HUES64 (cell line): ENCODE data around the gene PANK4. TPM values are rescaled to one million over a fixed set of nuclear protein-coding genes. Genes with fewer than 3 reads are reported as not detected.
A peak's percentile ranks its signal among the peaks of the same experiment; 100 is the strongest.
"Not testable (repeated sequence)": the region's sequence is repeated elsewhere in the genome, so short reads cannot be mapped to it uniquely, and the experiment has no call there.

Experiments
- H3K27ac ChIP-seq: 2 replicates; pipeline ENCODE4 v1.7.0; 2013; ENCODE audit warnings: low read depth, low read length, inconsistent platforms
- H3K27me3 ChIP-seq: 2 replicates; pipeline ENCODE4 v1.6.1; 2013; ENCODE audit warnings: mild to moderate bottlenecking, low read length; ENCODE audit not compliant: insufficient read depth
- H3K36me3 ChIP-seq: 2 replicates; pipeline ENCODE4 v1.6.1; 2013; ENCODE audit warnings: mild to moderate bottlenecking, low read length; ENCODE audit not compliant: insufficient read depth
- H3K4me1 ChIP-seq: 2 replicates; pipeline ENCODE4 v1.6.1; 2013; ENCODE audit warnings: mild to moderate bottlenecking, low read length, moderate library complexity; ENCODE audit not compliant: insufficient read depth
- H3K4me3 ChIP-seq: 2 replicates; pipeline ENCODE4 v1.5.1; 2013; ENCODE audit warnings: mild to moderate bottlenecking, low read length, moderate library complexity
- H3K9ac ChIP-seq: 2 replicates; pipeline ENCODE4 v1.6.1; 2013; ENCODE audit warnings: mild to moderate bottlenecking, low read depth, low read length
- H3K9me3 ChIP-seq: 2 replicates; pipeline ENCODE4 v1.6.1; 2013; ENCODE audit warnings: low read depth, low read length; ENCODE audit not compliant: insufficient read depth
- WGBS: fragments of 150-250, 120-280 bp; methylation state at CpG from one replicate; pipeline ENCODE4 v1.1.7; 2013; ENCODE audit warnings: missing lambda C conversion rate; 5-methylcytosine and 5-hydroxymethylcytosine counted together
- polyA plus RNA-seq, 2 experiments: library from polyadenylated mRNA; stranded (reverse); fragments of 50-300 nt; gene quantifications; one replicate each; pipeline ENCODE4 v1.2.3, GENCODE V29; 2013

The PANK4 gene
- polyA plus RNA-seq (2013, experiment 1 of 2), result 16.4 TPM
- 16.7 TPM for polyA plus RNA-seq (2013, experiment 2 of 2)

GRCh38 chr1:2525920-2526823, at the start of gene PANK4:
PANK4 (minus strand) TSS chr1:2526596; CDS start chr1:2526587, 9 bp downstream.
- Histone ChIP-seq H3K36me3 (peaks cover 4% of the 10 kb centered on the region; the same call in 1 of the 2 replicates), H3K27me3 (peaks cover 46% of the 10 kb centered on the region), H3K9ac (peak within 1 kb of the TSS; percentile 84), H3K4me1 (0 out of 2 replicates have a peak, but pooled peaks cover 10% of the 10 kb centered on the region), H3K27ac (peak within 1 kb of the TSS; percentile 80; the same call in 1 of the 2 replicates), H3K9me3 (no peaks in the 10 kb centered on the region), H3K4me3 (peak within 1 kb of the TSS; percentile 97)
- under 1% methylated on average over 107 of the region's 107 CpGs for WGBS

- H3K9ac ChIP-seq, result no peak overlapping the region
- H3K4me1 ChIP-seq, result no peaks in the 10 kb centered on the region
- 0 out of 2 replicates have a peak, but pooled peaks cover 5% of the 10 kb centered on the region for H3K9me3 ChIP-seq
- no peak overlapping the region for H3K4me3 ChIP-seq
- H3K27me3 ChIP-seq, result no peaks in the 10 kb centered on the region
- WGBS, result 93% methylated on average over 8 of the region's 9 CpGs
- H3K27ac ChIP-seq, result no peak overlapping the region
- no peaks in the 10 kb centered on the region for H3K36me3 ChIP-seq
These were observed 48.0 kb upstream of the PANK4 start for GRCh38 chr1:2574350-2574749.

DNA sequence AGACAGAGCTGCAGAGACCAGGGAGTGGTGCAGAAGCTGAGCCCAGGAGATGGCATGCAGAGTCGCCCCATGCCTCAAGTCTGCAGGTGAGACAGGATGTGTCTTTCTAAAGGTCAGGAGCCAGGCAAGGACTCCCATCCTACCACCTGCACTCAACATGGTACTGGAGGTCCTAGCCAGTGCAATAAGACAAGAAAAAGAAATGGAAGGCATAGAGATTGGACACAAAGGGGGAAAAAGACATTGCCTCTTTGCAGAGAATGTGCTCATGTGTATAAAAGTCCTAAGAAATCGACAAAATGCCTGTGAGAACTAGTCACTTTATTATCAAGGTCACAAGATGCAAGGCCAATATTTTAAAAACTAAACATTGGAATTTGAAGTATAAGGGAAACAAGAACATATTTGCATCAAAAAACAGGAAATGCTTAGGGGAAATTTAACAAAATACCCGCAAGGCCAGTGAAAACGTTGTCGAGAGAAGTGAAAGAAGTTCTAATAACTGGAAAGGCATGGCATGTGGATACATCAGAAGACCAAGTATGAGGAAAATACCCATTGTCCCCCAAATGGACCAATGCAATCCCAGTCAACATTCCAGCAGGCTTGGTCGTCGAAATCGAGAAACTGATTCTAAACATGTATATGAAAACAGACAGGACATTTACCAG, 47.0 kb upstream of the PANK4 start:
- Histone ChIP-seq H3K9ac (no peak overlapping the region), H3K4me3 (no peak overlapping the region), H3K4me1 (no peaks in the 10 kb centered on the region), H3K27me3 (no peaks in the 10 kb centered on the region), H3K9me3 (0 out of 2 replicates have a peak, but pooled peaks cover 5% of the 10 kb centered on the region), H3K36me3 (no peaks in the 10 kb centered on the region), H3K27ac (no peak overlapping the region)
- 93% methylated on average over 8 of the region's 8 CpGs for WGBS

DNA sequence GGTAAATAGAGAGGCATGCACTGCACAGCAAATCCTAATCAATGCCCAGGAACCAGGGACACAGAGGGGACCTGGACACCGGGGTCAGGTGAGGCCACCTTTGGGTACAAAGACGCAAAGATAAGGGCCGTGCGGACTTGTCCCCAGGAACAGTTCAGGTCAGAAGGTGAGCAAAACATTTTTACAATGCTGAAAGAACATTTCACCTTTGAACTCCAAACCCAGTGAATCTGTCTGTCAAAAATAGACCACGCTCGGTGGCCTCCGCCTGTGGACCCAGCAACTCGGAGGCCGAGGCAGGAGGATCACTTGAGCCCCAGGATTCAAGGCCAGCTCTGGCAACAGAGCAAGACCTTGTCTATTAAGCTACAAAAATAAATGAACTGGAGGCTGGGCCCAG, 45.0 kb upstream of the PANK4 start:
- WGBS, result 96% methylated on average over 9 of the region's 9 CpGs
- Histone ChIP-seq H3K4me3 (no peak overlapping the region), H3K9me3 (0 out of 2 replicates have a peak, but pooled peaks cover 5% of the 10 kb centered on the region), H3K27me3 (no peaks in the 10 kb centered on the region), H3K4me1 (no peaks in the 10 kb centered on the region), H3K9ac (no peak overlapping the region), H3K27ac (no peak overlapping the region), H3K36me3 (no peaks in the 10 kb centered on the region)

GRCh38 chr1:2570332-2570731, 43.9 kb upstream of the PANK4 start:
- Histone ChIP-seq H3K27me3 (no peaks in the 10 kb centered on the region), H3K4me1 (no peaks in the 10 kb centered on the region), H3K36me3 (no peaks in the 10 kb centered on the region), H3K9me3 (0 out of 2 replicates have a peak, but pooled peaks cover 5% of the 10 kb centered on the region), H3K9ac (no peak overlapping the region), H3K4me3 (no peak overlapping the region), H3K27ac (no peak overlapping the region)
- 92% methylated on average over 17 of the region's 17 CpGs for WGBS

DNA sequence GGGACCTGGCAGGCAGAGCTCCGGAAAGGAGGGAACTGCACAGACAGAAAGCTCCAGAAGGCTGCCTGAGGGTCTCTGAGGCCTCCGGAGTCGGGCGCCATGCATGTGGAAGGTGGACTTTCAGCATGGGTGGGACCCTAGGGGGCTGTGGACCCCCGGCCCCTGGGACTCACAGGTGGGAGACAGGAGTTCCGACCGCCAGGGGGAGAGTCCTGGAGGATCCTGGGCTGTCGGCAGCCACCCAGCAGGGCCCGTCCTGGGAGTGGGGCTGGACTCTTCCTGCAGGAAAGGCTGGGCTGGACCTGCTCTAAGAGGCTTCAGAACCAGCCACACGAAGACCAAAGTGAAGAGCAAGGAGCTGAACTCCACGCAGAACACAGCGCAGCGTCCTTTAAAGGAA, 43.3 kb upstream of the PANK4 start:
- not testable (repeated sequence) for H3K4me1 ChIP-seq, H3K4me3 ChIP-seq, H3K27ac ChIP-seq, H3K9me3 ChIP-seq, H3K9ac ChIP-seq, H3K36me3 ChIP-seq, H3K27me3 ChIP-seq
- 87% methylated on average over 13 of the region's 13 CpGs for WGBS

GRCh38 chr1:2569060-2569459, 42.7 kb upstream of the PANK4 start:
- H3K9me3 ChIP-seq, result 0 out of 2 replicates have a peak, but pooled peaks cover 5% of the 10 kb centered on the region
- H3K27me3 ChIP-seq, result no peaks in the 10 kb centered on the region
- WGBS, result 91% methylated on average over 16 of the region's 17 CpGs

DNA sequence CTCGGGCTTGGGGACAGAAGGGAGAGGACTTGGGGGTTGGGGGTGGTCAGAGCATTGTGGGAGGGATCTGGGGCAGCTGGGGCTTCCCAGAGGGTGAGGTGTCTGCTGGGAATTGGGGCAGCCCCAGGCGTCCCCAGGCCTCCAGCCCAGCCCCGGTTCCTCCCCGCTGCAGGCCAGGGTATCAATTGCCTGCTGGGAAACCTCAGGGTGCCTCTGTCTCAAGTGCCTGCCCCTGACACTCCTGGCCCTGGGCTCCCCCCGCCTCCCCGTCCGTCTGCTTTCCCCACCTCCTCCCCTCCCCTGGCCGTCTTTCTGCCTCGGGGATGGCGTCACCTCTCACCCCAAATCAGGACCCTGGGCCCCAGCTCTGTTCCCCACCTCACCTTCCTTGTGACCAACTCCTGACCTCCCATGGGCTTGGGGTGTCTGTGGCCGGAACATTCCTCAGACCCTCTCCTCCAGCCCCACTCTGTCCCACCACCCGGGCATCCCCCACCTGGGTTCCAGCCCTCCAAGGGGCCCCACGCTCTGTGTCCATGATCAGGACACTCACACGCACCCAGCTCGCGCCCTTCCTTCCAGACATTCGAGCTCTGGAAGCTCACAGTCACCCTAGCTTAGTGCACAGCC, 41.9 kb upstream of the PANK4 start:
- H3K9me3 ChIP-seq, H3K4me3 ChIP-seq, H3K27ac ChIP-seq, H3K9ac ChIP-seq, H3K4me1 ChIP-seq, H3K27me3 ChIP-seq, H3K36me3 ChIP-seq: not testable (repeated sequence)
- 61% methylated on average over 7 of the region's 17 CpGs for WGBS

More at GRCh38 chr1:2569060-2569459, 42.7 kb upstream of the PANK4 start:
- Histone ChIP-seq H3K27ac (no peak overlapping the region), H3K9ac (no peak overlapping the region), H3K4me3 (no peak overlapping the region), H3K36me3 (no peaks in the 10 kb centered on the region), H3K4me1 (no peaks in the 10 kb centered on the region)

DNA sequence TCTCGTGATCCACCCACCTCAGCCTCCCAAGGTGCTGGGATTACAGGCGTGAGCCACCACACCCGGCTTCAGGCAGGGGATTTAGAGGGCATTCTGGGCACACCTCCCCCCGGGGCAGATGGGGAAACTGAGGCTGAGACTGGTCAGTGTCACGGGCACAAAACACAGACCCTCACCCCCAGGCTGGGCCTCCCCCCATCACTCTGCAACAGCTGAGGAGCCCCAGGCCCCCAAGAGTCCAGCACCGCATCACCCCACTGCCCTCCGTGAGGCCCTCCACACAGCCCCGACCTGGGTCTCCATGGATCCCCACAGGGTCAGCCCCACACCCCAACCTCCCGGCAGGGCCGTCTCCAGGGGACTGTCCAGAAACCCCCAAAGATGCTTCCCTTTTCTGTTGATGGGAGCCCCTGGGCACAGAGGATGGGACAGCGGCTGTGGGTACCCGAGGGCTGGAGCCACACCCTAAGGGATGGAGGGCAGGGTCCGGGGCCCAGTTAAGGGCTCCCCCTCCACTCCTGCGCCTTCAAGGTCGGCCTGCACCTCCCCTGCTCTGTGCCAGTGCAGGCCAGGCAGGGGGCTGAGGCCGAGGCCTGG, 40.8 kb upstream of the PANK4 start:
- Histone ChIP-seq H3K4me1 (no peaks in the 10 kb centered on the region), H3K4me3 (no peak overlapping the region), H3K27me3 (no peaks in the 10 kb centered on the region), H3K9me3 (no peaks in the 10 kb centered on the region), H3K27ac (no peak overlapping the region), H3K36me3 (no peaks in the 10 kb centered on the region), H3K9ac (no peak overlapping the region)
- 92% methylated on average over 16 of the region's 16 CpGs for WGBS

- H3K9me3 ChIP-seq, result no peaks in the 10 kb centered on the region
- no peaks in the 10 kb centered on the region for H3K4me1 ChIP-seq
- H3K27ac ChIP-seq, result no peak overlapping the region
- WGBS, result 87% methylated on average over 32 of the region's 34 CpGs
- no peak overlapping the region for H3K4me3 ChIP-seq
- H3K9ac ChIP-seq, result no peak overlapping the region
- no peaks in the 10 kb centered on the region for H3K36me3 ChIP-seq
- no peaks in the 10 kb centered on the region for H3K27me3 ChIP-seq
These were observed 40.0 kb upstream of the PANK4 start for GRCh38 chr1:2566101-2567045.
